SK-N-SH (cell line): ENCODE results near the gene EXOC5.

Experiments
- MXI1 ChIP-seq: IDR thresholded peaks from 2 replicates; pipeline ENCODE4 v1.6.1; 2012; ENCODE audit warnings: mild to moderate bottlenecking, low read depth, low read length, improper control_type of control experiment
- POLR2AphosphoS5 ChIP-seq: IDR thresholded peaks from 2 replicates; pipeline ENCODE4 v1.6.1; 2012; ENCODE audit warnings: low read depth, low read length
- RAD21 ChIP-seq: IDR thresholded peaks from 2 replicates; pipeline ENCODE4 v1.6.1; 2012; ENCODE audit warnings: mild to moderate bottlenecking, low read length
- RFX5 ChIP-seq: IDR thresholded peaks from 2 replicates; pipeline ENCODE4 v1.6.1; 2012; ENCODE audit warnings: mild to moderate bottlenecking, improper control_type of control experiment, low read length
- YY1 ChIP-seq: IDR thresholded peaks from 2 replicates; pipeline ENCODE4 v1.4.0; 2012; ENCODE audit warnings: low read depth, mild to moderate bottlenecking
- TF ChIP-seq, protein P1 (sequence below): IDR thresholded peaks from 2 replicates; pipeline ENCODE4; 2012
- TF ChIP-seq, protein P2 (sequence below): fragments of 200-600 bp; sonication (generic); IDR thresholded peaks from 2 replicates; pipeline ENCODE4 v1.6.1; 2017; ENCODE audit warnings: antibody characterized with exemption, mild to moderate bottlenecking, moderate library complexity
- TF ChIP-seq, protein P3 (sequence below): IDR thresholded peaks from 2 replicates; pipeline ENCODE4 v1.6.1; 2012; ENCODE audit warnings: mild to moderate bottlenecking, low read depth, low read length, moderate library complexity

DNA sequence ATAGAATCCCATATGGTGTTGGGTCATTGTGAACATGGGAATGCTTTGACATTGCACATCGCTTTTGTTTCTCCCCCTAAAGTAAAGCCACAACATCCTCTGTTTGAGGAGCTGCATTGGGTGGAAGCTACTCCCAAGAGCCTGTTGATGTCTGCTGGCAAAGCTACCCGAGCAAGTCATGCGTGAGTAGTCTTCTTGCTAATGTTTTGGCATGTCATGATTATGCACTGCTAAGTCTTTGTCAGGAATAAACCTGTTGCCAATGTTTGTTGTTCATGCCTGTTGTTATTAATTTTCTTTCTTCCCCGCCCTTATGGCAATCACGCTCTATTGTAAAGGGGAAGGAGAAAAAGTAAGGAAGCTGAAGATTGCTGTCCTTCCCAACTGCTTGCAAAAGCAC is 97.3 kb downstream of the EXOC5 start:
- TF ChIP-seq, protein P1, sequence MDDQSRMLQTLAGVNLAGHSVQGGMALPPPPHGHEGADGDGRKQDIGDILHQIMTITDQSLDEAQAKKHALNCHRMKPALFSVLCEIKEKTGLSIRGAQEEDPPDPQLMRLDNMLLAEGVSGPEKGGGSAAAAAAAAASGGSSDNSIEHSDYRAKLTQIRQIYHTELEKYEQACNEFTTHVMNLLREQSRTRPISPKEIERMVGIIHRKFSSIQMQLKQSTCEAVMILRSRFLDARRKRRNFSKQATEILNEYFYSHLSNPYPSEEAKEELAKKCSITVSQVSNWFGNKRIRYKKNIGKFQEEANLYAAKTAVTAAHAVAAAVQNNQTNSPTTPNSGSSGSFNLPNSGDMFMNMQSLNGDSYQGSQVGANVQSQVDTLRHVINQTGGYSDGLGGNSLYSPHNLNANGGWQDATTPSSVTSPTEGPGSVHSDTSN = no peak
- no peak for TF ChIP-seq RFX5
- TF ChIP-seq, protein P2, sequence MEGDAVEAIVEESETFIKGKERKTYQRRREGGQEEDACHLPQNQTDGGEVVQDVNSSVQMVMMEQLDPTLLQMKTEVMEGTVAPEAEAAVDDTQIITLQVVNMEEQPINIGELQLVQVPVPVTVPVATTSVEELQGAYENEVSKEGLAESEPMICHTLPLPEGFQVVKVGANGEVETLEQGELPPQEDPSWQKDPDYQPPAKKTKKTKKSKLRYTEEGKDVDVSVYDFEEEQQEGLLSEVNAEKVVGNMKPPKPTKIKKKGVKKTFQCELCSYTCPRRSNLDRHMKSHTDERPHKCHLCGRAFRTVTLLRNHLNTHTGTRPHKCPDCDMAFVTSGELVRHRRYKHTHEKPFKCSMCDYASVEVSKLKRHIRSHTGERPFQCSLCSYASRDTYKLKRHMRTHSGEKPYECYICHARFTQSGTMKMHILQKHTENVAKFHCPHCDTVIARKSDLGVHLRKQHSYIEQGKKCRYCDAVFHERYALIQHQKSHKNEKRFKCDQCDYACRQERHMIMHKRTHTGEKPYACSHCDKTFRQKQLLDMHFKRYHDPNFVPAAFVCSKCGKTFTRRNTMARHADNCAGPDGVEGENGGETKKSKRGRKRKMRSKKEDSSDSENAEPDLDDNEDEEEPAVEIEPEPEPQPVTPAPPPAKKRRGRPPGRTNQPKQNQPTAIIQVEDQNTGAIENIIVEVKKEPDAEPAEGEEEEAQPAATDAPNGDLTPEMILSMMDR = no peak
- TF ChIP-seq, protein P3, sequence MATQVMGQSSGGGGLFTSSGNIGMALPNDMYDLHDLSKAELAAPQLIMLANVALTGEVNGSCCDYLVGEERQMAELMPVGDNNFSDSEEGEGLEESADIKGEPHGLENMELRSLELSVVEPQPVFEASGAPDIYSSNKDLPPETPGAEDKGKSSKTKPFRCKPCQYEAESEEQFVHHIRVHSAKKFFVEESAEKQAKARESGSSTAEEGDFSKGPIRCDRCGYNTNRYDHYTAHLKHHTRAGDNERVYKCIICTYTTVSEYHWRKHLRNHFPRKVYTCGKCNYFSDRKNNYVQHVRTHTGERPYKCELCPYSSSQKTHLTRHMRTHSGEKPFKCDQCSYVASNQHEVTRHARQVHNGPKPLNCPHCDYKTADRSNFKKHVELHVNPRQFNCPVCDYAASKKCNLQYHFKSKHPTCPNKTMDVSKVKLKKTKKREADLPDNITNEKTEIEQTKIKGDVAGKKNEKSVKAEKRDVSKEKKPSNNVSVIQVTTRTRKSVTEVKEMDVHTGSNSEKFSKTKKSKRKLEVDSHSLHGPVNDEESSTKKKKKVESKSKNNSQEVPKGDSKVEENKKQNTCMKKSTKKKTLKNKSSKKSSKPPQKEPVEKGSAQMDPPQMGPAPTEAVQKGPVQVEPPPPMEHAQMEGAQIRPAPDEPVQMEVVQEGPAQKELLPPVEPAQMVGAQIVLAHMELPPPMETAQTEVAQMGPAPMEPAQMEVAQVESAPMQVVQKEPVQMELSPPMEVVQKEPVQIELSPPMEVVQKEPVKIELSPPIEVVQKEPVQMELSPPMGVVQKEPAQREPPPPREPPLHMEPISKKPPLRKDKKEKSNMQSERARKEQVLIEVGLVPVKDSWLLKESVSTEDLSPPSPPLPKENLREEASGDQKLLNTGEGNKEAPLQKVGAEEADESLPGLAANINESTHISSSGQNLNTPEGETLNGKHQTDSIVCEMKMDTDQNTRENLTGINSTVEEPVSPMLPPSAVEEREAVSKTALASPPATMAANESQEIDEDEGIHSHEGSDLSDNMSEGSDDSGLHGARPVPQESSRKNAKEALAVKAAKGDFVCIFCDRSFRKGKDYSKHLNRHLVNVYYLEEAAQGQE = no peak
- no peak for TF ChIP-seq POLR2AphosphoS5
- TF ChIP-seq MXI1 = no peak
- no peak for TF ChIP-seq YY1
- no peak for TF ChIP-seq RAD21
